BLaER1 (cell line): Measurements from ENCODE around the gene DCTD.

Experiments used
- H3K27ac ChIP-seq: shearing (Covaris generic); formaldehyde crosslinking; 2 replicates; pipeline ENCODE4 v1.8.1; 2022
- H3K27me3 ChIP-seq: shearing (Covaris generic); formaldehyde crosslinking; 2 replicates; pipeline ENCODE4 v1.8.1; 2022
- H3K36me3 ChIP-seq: shearing (Covaris generic); formaldehyde crosslinking; 2 replicates; pipeline ENCODE4 v1.8.1; 2022
- H3K4me1 ChIP-seq: shearing (Covaris generic); formaldehyde crosslinking; 2 replicates; pipeline ENCODE4 v1.8.1; 2022
- H3K4me2 ChIP-seq: shearing (Covaris generic); formaldehyde crosslinking; 2 replicates; pipeline ENCODE4 v1.8.1; 2022
- H3K4me3 ChIP-seq: shearing (Covaris generic); formaldehyde crosslinking; 2 replicates; pipeline ENCODE4 v1.8.1; 2022
- H3K9ac ChIP-seq: shearing (Covaris generic); formaldehyde crosslinking; 2 replicates; pipeline ENCODE4 v1.8.1; 2022
- H3K9me3 ChIP-seq: shearing (Covaris generic); formaldehyde crosslinking; 2 replicates; pipeline ENCODE4 v1.8.1; 2022
- H4K20me1 ChIP-seq: shearing (Covaris generic); formaldehyde crosslinking; 2 replicates; pipeline ENCODE4 v1.8.1; 2022
- Cebpa-rat ChIP-seq: shearing (Covaris generic); IDR thresholded peaks from 2 replicates; pipeline ENCODE4 v1.8.1; 2022

DCTD gene

GRCh38 chr4:182896421-182896820 is 20.8 kb downstream of the DCTD start:
- H3K4me2 ChIP-seq, result no peak overlapping the region
- H4K20me1 ChIP-seq, result peaks cover 54% of the 10 kb centered on the region
- H3K4me3 ChIP-seq, result no peak overlapping the region
- no peaks in the 10 kb centered on the region for H3K9me3 ChIP-seq
- TF ChIP-seq Cebpa-rat, result no peak
- no peak overlapping the region for H3K27ac ChIP-seq
- H3K36me3 ChIP-seq, result peaks cover 93% of the 10 kb centered on the region
- H3K9ac ChIP-seq, result no peak overlapping the region
- no peaks in the 10 kb centered on the region for H3K4me1 ChIP-seq
- no peaks in the 10 kb centered on the region for H3K27me3 ChIP-seq

DNA sequence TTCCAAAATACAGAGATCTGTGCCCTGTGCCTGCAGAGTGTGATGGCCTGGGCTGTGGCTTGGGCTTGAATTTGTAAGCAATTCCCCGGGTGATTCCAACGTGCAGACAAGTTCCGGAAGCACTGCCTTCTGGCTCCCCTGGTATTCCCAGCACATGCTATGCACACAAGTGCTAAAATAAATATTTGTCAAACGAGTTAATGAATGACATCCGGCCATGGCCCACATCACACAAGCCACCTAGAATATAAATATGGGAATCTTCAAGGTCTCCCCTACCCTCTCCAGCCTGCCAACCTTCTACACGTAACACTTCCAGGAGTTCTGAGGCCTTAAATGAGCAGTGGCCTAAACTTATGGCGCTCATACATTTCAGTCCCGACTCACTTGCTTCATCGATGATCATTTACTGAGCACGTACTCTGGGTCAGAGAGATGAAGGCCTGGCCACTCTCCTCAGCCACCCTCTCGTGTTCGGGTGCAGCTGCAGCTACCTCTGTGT is 21.3 kb downstream of the DCTD start:
- Histone ChIP-seq H3K9me3 (no peaks in the 10 kb centered on the region), H3K36me3 (peaks cover 94% of the 10 kb centered on the region), H3K4me1 (no peaks in the 10 kb centered on the region), H3K4me3 (no peak overlapping the region), H3K9ac (no peak overlapping the region), H4K20me1 (peaks cover 48% of the 10 kb centered on the region), H3K27me3 (no peaks in the 10 kb centered on the region), H3K27ac (no peak overlapping the region), H3K4me2 (no peak overlapping the region)
- no peak for TF ChIP-seq Cebpa-rat

DNA sequence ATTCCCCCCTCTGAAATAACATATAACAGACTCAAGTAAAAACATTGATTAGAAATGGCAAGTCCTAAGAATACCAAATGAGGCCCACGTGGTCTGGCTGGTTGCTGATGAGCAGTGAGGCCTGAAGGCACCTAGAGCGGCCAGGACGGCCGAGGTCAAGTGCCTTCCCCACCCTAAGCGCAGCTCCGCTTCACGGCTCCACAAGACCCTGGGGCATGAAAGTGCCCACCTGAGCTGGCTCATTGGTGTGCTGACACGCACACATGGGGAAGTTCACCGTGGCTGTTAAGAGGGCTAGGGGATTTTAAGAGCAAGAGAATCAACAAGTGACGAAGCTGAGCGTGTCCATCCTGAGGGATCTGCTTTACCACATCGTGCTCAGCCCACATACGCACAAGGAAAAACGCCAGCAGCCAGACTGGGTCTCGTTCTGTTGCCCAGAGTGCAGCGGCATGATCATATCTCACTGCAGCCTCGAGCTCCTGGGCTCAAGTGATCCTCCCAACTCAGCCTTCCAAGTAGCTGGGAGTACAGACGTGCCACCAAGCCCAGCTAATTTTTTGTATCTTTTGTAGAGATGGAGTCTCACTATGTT is 22.4 kb downstream of the DCTD start:
- H3K36me3 ChIP-seq, result peaks cover 96% of the 10 kb centered on the region
- H3K4me2 ChIP-seq, result no peak overlapping the region
- H3K27me3 ChIP-seq, result no peaks in the 10 kb centered on the region
- no peak for TF ChIP-seq Cebpa-rat
- H3K9ac ChIP-seq, result no peak overlapping the region
- H3K4me1 ChIP-seq, result no peaks in the 10 kb centered on the region
- no peaks in the 10 kb centered on the region for H3K9me3 ChIP-seq
- peaks cover 45% of the 10 kb centered on the region for H4K20me1 ChIP-seq
- no peak overlapping the region for H3K4me3 ChIP-seq
- H3K27ac ChIP-seq, result no peak overlapping the region

GRCh38 chr4:182893474-182894080 is 23.6 kb downstream of the DCTD start:
- no peak overlapping the region for H3K27ac ChIP-seq
- H4K20me1 ChIP-seq, result peaks cover 44% of the 10 kb centered on the region
- TF ChIP-seq Cebpa-rat, result no peak
- no peak overlapping the region for H3K9ac ChIP-seq
- no peaks in the 10 kb centered on the region for H3K4me1 ChIP-seq
- H3K9me3 ChIP-seq, result no peaks in the 10 kb centered on the region
- H3K27me3 ChIP-seq, result no peaks in the 10 kb centered on the region
- no peak overlapping the region for H3K4me3 ChIP-seq
- no peak overlapping the region for H3K4me2 ChIP-seq
- peaks cover 97% of the 10 kb centered on the region for H3K36me3 ChIP-seq

- H3K9ac ChIP-seq, result no peak overlapping the region
- H3K4me2 ChIP-seq, result no peak overlapping the region
- no peaks in the 10 kb centered on the region for H3K9me3 ChIP-seq
- H3K27ac ChIP-seq, result no peak overlapping the region
- H3K4me3 ChIP-seq, result no peak overlapping the region
- H3K36me3 ChIP-seq, result peaks cover 97% of the 10 kb centered on the region
- no peaks in the 10 kb centered on the region for H3K27me3 ChIP-seq
- no peaks in the 10 kb centered on the region for H3K4me1 ChIP-seq
- peaks cover 39% of the 10 kb centered on the region for H4K20me1 ChIP-seq
- no peak for TF ChIP-seq Cebpa-rat
Observed at GRCh38 chr4:182893047-182893446, 24.1 kb downstream of the DCTD start.

DNA sequence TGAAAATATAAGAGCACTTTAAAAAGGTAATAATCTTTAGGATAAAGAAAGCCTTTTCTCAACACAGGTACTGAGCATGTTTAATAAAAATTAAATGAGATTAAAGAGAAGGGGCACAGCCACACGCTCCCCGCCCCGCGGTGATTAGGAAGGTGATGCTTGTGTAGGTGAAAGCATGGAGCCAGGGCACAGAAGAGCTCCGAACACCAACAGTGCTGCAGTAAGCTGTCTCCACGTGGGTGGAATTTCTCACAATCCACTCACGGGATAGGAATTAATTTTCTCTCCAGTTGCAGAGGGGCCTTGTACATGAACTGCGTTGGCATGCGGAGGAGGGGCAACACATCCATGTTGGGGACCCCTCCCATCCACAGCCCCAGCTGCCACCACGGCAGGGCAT is 27.0 kb downstream of the DCTD start:
- H4K20me1 ChIP-seq, result peaks cover 14% of the 10 kb centered on the region; the same call in 1 of the 2 replicates
- H3K9ac ChIP-seq, result no peak overlapping the region
- H3K4me3 ChIP-seq, result no peak overlapping the region
- H3K36me3 ChIP-seq, result peaks cover 98% of the 10 kb centered on the region
- no peaks in the 10 kb centered on the region for H3K4me1 ChIP-seq
- H3K9me3 ChIP-seq, result peaks cover 27% of the 10 kb centered on the region
- no peak overlapping the region for H3K4me2 ChIP-seq
- no peak for TF ChIP-seq Cebpa-rat
- no peaks in the 10 kb centered on the region for H3K27me3 ChIP-seq
- H3K27ac ChIP-seq, result no peak overlapping the region

DNA sequence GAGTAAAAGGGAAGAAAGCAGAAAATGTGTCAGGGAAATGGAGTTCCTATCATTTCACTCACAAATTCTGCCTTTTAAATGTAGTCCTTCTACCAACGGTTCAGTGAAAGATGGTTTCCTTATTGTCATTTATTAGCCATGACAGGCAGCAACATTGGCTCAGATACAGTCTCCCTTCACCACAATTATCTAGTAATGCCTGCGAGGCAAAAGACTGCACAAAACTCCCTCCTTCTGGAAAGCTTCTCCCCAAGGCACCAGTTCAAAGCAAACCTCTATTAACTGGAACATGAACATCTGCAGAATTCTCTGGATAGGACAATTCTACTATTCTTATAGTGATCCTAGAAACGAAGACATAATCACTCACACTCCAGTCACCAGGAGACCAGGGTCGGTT is 28.3 kb downstream of the DCTD start:
- H3K27me3 ChIP-seq, result no peaks in the 10 kb centered on the region
- peaks cover 40% of the 10 kb centered on the region for H3K9me3 ChIP-seq
- H3K4me2 ChIP-seq, result no peak overlapping the region
- no peaks in the 10 kb centered on the region for H3K4me1 ChIP-seq
- H4K20me1 ChIP-seq, result peaks cover 5% of the 10 kb centered on the region; the same call in 1 of the 2 replicates
- TF ChIP-seq Cebpa-rat, result no peak
- H3K27ac ChIP-seq, result no peak overlapping the region
- H3K9ac ChIP-seq, result no peak overlapping the region
- H3K36me3 ChIP-seq, result peaks cover 98% of the 10 kb centered on the region
- no peak overlapping the region for H3K4me3 ChIP-seq

DNA sequence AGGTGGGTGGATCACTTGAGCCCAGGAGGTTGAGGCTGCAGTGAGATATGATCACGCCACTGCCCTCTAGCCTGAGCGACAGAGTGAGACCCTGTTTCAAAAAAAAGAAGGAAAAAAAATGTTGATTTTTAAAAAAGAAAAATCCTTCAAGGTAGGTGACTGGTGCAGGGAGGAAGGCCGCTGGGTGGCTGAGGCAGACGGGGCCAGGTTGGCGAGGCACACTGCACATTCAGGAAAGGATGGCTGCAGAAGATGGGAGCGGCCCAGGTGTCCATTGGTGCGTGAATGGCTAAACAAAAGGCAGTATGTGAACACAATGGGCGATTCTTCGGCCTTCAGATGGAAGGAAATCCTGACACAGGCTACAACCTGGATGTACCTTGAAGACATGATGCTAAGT is 30.4 kb downstream of the DCTD start:
- Histone ChIP-seq H3K4me2 (no peak overlapping the region), H3K4me1 (no peaks in the 10 kb centered on the region), H3K9me3 (peaks cover 48% of the 10 kb centered on the region), H3K4me3 (no peak overlapping the region), H3K27me3 (no peaks in the 10 kb centered on the region), H3K27ac (no peak overlapping the region), H3K9ac (no peak overlapping the region), H3K36me3 (peaks cover 97% of the 10 kb centered on the region), H4K20me1 (no peaks in the 10 kb centered on the region)
- no peak for TF ChIP-seq Cebpa-rat

GRCh38 chr4:182886205-182886604 is 31.0 kb downstream of the DCTD start:
- Histone ChIP-seq H3K4me1 (no peaks in the 10 kb centered on the region), H3K9me3 (peaks cover 48% of the 10 kb centered on the region), H3K27ac (no peak overlapping the region), H4K20me1 (no peaks in the 10 kb centered on the region), H3K36me3 (peaks cover 96% of the 10 kb centered on the region), H3K27me3 (no peaks in the 10 kb centered on the region), H3K4me2 (no peak overlapping the region), H3K9ac (no peak overlapping the region), H3K4me3 (no peak overlapping the region)
- no peak for TF ChIP-seq Cebpa-rat

DNA sequence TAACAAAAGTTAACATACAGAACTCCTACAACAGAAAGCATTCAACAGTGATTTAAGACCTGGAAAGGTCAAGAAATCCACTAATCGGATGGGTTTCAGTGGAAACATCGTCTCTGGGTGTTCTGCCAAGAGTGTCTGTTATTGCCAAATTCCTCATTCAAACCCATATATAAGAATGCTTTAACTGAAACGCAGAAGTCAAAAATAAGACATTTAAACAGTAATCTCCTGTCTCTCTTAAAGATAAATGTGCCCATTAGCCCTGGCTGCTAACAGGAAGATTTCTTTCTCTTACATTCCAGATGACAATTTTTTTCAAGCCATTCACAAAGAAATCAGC is 31.5 kb downstream of the DCTD start:
- no peak overlapping the region for H3K27ac ChIP-seq
- no peaks in the 10 kb centered on the region for H3K4me1 ChIP-seq
- H3K4me2 ChIP-seq, result no peak overlapping the region
- peaks cover 96% of the 10 kb centered on the region for H3K36me3 ChIP-seq
- no peaks in the 10 kb centered on the region for H3K27me3 ChIP-seq
- H3K9ac ChIP-seq, result no peak overlapping the region
- H3K4me3 ChIP-seq, result 0 out of 2 replicates have a peak overlapping the region, but pooled peaks have one; percentile 32
- peaks cover 48% of the 10 kb centered on the region for H3K9me3 ChIP-seq
- no peaks in the 10 kb centered on the region for H4K20me1 ChIP-seq
- no peak for TF ChIP-seq Cebpa-rat
